ENCODE data around the gene C16orf89. TPM values are rescaled to one million over a fixed set of nuclear protein-coding genes. Genes with fewer than 3 reads are reported as not detected.

Gene C16orf89
- total RNA-seq, 1 donor from 2014 or later: 1.0 TPM

GRCh38 chr16:5027575-5028235 is 38.1 kb downstream of the C16orf89 start:
- Histone ChIP-seq H3K36me3 (no peaks in the 10 kb centered on the region), H3K4me2 (no peak overlapping the region), H2AFZ (replicated peaks) (no peak overlapping the region), H3K4me3 (no peak overlapping the region), H3K79me2 (ENCODE audit: low read depth) (no peaks in the 10 kb centered on the region), H3K27me3 (peaks cover 1% of the 10 kb centered on the region), H3K4me1 (no peaks in the 10 kb centered on the region), H4K20me1 (ENCODE audit: low read depth) (no peaks in the 10 kb centered on the region), H3F3A (ENCODE audit: low read depth) (peaks cover 9% of the 10 kb centered on the region), H3K9ac (no peak overlapping the region), H3K9me3 (ENCODE audit: low read depth) (no peaks in the 10 kb centered on the region), H3K27ac (no peak overlapping the region)
- Mint-ChIP-seq H3K4me1 (peaks cover under 1% of the 10 kb centered on the region), H3K27me3 (ENCODE audit: insufficient read depth, low read depth) (peaks cover 7% of the 10 kb centered on the region), H3K36me3 (no peaks in the 10 kb centered on the region), H3K27ac (no peak overlapping the region), H3K9me3 (no peaks in the 10 kb centered on the region), H3K4me3 (no peak overlapping the region)
- no peak for DNase-seq (ENCODE audit: low spot score)
- TF ChIP-seq EZH2phosphoT487 (IDR thresholded peaks at IDR 0.05) (no peak), EZH2 (IDR thresholded peaks at IDR 0.05) (no peak), CTCF (IDR thresholded peaks at IDR 0.05) (no peak)

DNA sequence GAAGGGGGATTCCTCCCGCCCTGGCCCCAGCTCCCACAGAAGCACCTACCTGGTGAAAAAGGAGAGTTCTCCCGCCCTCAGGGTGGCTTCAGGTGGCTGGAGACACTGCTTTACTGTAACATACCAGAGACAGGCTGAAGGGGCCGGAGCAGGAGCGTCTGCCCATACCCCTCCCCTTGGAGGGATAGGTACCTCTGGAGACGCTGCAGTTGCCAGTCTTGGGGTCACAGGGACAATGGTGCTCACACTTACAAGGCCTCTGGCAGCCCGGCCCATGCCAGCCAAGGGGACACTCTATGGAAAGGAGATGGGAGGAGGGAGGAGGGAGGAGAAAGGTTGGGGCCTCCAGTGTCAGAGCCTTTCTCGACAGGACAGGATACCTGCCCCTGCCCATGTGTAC is 38.7 kb downstream of the C16orf89 start:
- H3K4me1 Mint-ChIP-seq: no peaks in the 10 kb centered on the region
- DNase-seq (ENCODE audit: low spot score): no peak
- H3K36me3 Mint-ChIP-seq: no peaks in the 10 kb centered on the region
- no peak overlapping the region for H3K27ac Mint-ChIP-seq
- H3K9me3 ChIP-seq (ENCODE audit: low read depth): no peaks in the 10 kb centered on the region
- H3K4me2 ChIP-seq: no peak overlapping the region
- H3K36me3 ChIP-seq: no peaks in the 10 kb centered on the region
- H3K27me3 ChIP-seq: no peaks in the 10 kb centered on the region
- no peaks in the 10 kb centered on the region for H4K20me1 ChIP-seq (ENCODE audit: low read depth)
- H3F3A ChIP-seq (ENCODE audit: low read depth): peaks cover 9% of the 10 kb centered on the region
- no peak for TF ChIP-seq CTCF (IDR thresholded peaks at IDR 0.05)
- no peak for TF ChIP-seq EZH2phosphoT487 (IDR thresholded peaks at IDR 0.05)
- TF ChIP-seq EZH2 (IDR thresholded peaks at IDR 0.05): no peak
- no peak overlapping the region for H3K4me3 Mint-ChIP-seq
- H3K27me3 Mint-ChIP-seq (ENCODE audit: insufficient read depth, low read depth): peaks cover 9% of the 10 kb centered on the region
- H3K79me2 ChIP-seq (ENCODE audit: low read depth): no peaks in the 10 kb centered on the region
- H3K4me3 ChIP-seq: no peak overlapping the region
- H3K9me3 Mint-ChIP-seq: no peaks in the 10 kb centered on the region
- H3K27ac ChIP-seq: no peak overlapping the region
- H3K9ac ChIP-seq: no peak overlapping the region
- no peak overlapping the region for H2AFZ ChIP-seq (replicated peaks)
- no peaks in the 10 kb centered on the region for H3K4me1 ChIP-seq

DNA sequence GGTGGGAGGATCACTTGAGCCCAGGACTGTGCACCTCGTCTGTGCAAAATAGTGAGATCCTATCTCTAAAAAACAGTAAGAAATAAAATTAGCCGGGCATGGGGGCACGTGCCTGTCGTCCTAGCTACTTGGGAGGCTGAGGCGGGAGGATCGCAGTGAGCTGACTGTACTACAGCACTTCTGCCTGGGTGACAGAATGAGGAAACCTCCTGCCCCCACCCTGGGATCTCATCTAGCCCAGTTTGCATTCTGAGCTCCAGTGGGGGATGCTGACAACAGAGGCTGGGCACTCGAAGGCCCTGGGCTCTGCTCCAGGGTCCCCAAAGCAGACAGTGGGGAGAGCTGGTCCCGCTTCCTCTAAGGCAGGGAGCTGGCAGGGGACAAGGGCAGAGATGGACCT is 39.1 kb downstream of the C16orf89 start:
- no peak overlapping the region for H3K27ac Mint-ChIP-seq
- no peaks in the 10 kb centered on the region for H3K4me1 Mint-ChIP-seq
- Histone ChIP-seq H3K27ac (no peak overlapping the region), H2AFZ (replicated peaks) (no peak overlapping the region), H3K4me2 (no peak overlapping the region), H3K4me1 (no peaks in the 10 kb centered on the region), H4K20me1 (ENCODE audit: low read depth) (no peaks in the 10 kb centered on the region), H3K4me3 (no peak overlapping the region), H3K9ac (no peak overlapping the region), H3K79me2 (ENCODE audit: low read depth) (no peaks in the 10 kb centered on the region), H3K27me3 (no peaks in the 10 kb centered on the region), H3K36me3 (no peaks in the 10 kb centered on the region), H3K9me3 (ENCODE audit: low read depth) (no peaks in the 10 kb centered on the region), H3F3A (ENCODE audit: low read depth) (peaks cover 9% of the 10 kb centered on the region)
- no peak overlapping the region for H3K4me3 Mint-ChIP-seq
- TF ChIP-seq EZH2phosphoT487 (IDR thresholded peaks at IDR 0.05): no peak
- TF ChIP-seq EZH2 (IDR thresholded peaks at IDR 0.05): no peak
- no peak for TF ChIP-seq CTCF (IDR thresholded peaks at IDR 0.05)
- no peaks in the 10 kb centered on the region for H3K36me3 Mint-ChIP-seq
- no peaks in the 10 kb centered on the region for H3K9me3 Mint-ChIP-seq
- H3K27me3 Mint-ChIP-seq (ENCODE audit: insufficient read depth, low read depth): peaks cover 10% of the 10 kb centered on the region
- no peak for DNase-seq (ENCODE audit: low spot score)

All from neural progenitor cell (in vitro differentiated cells).